GM19043 (cell line): ENCODE measurements around the gene ARF6.
"Not testable (repeated sequence)": the region's sequence is repeated elsewhere in the genome, so short reads cannot be mapped to it uniquely, and the experiment has no call there.

Source experiments
- ATAC-seq: cut with Tn5 transposase; IDR thresholded peaks from one replicate; pipeline ENCODE4 v1.9.1; 2021; ENCODE audit warnings: low read depth; ENCODE audit not compliant: unreplicated experiment

Gene ARF6

DNA sequence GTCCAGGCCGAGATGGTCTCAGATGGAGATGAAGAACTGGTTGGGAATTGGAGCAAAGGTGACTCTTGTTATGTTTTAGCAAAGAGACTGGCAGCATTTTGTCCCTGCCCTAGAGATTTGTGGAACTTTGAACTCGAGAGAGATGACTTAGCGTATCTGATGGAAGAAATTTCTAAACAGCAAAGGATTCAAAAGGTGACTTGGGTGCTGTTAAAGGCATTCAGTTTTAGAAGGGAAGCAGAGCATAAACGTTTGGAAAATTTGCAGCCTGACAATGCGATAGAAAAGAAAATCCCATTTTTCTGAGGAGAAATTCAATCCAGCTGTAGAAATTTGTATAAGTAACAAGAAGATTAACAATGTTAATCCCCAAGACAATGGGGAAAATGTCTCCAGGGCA lies 44.0 kb downstream of the ARF6 start:
- not testable (repeated sequence) for ATAC-seq

DNA sequence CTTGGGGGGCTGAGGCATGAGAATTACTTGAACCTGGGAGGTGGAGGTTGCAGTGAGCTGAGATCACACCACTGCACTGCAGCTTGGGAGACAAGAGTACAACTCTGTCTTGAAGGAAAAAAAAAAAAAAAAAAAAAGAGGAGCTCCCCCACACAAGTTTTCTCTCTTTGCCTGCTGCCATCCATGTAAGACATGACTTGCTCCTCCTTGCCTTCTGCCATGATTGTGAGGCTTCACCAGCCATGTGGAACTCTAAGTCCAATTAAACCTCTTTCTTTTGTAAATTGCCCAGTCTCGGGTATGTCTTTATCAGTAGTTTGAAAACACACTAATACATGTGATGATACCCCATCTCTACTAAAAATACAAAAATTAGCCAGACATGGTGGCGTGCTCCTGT lies 46.3 kb downstream of the ARF6 start:
- not testable (repeated sequence) for ATAC-seq

DNA sequence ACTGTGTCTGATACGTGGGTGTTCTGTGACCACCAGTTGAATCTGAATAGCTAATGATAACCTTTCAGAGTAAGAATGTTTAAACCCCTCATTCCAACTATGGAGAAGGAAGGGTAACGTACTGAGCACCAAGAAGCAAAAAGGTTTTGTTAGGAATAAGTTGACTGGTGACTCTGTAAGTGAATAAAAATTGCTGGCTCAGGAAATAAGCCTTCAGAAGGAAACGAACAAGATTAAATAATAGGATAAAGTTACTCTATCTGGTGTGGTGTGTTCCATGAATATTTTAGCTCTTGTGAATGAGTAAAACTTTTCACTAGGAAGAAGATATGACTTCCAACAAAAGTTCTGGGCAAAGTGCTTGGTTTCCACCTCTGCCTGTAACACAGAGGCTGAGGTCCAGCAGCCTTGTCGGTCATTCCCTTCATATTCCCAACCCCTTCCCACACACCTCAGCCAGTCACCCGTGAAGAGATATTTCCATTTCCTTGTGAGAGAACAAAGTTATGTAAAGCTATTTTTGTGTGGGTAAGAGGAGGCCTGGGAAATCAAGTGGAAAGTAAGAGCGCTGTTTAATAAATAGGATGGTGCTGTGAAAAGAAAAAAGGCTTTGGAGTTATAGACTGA lies 47.1 kb downstream of the ARF6 start:
- no peak for ATAC-seq

DNA sequence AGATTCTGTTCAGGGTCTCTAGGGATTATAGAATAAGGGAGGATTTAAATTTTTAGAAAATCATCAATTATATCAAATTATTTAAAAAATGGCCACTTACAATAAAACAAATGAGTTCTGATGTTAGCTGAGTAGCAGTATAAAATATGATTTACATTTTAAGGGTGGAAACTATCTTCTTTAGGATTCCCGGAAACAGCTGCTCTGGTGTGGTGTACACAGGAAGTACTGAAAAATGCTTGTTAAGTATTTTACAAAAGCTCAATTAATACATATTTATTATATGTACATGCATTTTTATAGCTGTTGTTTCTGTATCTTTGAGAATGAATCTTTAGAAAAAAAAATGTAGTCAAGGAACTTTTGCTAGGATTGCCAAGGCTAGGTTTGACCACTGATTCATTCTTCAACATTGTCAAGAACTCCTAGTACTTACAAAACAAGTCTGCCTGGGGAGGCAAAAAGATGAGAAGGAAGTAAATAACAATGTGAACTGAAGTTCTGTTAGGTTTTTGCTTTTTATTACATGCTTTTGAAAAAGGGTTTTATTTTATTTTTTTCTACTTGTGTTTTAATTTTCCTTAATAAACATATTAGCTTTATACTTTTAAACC lies 48.0 kb downstream of the ARF6 start:
- no peak for ATAC-seq

DNA sequence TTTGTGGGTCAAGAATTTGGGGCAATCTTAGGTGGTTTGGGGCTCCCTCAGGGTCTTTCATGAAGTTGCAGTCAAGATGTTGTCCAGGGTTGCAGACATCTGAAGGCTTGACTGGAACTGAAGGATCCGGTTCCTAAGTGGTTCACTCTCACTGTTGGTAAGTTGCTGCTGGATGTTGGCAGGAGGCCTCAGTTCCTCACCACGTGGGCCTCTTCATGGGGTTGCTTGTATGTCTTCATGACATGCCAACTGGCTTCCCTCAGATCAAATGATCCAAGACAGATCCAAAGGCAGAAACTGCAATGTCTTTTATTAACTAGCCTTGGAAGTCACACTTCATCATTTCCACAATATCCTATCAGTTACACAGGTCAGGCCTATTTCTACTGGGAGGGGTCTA lies 49.2 kb downstream of the ARF6 start:
- no peak for ATAC-seq

DNA sequence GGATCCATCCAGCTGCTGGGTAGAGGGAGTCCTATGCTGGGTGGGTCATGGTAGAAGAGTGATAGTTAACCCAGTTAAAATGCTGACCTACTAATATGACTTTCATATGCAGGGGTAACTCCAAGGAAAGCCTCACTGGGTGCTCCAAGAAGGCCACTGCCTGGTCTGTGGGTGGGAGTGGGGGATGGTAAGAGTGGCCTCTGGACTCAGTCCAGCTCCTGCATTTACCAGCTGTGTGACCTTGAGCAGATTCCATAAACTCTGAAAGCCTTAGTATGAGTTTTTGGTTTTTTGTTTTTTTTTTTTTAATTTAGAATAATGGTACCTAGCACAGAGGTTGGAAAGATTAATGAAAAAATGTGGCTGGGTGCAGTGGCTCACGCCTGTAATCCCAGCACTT lies 51.6 kb downstream of the ARF6 start:
- ATAC-seq, result no peak

DNA sequence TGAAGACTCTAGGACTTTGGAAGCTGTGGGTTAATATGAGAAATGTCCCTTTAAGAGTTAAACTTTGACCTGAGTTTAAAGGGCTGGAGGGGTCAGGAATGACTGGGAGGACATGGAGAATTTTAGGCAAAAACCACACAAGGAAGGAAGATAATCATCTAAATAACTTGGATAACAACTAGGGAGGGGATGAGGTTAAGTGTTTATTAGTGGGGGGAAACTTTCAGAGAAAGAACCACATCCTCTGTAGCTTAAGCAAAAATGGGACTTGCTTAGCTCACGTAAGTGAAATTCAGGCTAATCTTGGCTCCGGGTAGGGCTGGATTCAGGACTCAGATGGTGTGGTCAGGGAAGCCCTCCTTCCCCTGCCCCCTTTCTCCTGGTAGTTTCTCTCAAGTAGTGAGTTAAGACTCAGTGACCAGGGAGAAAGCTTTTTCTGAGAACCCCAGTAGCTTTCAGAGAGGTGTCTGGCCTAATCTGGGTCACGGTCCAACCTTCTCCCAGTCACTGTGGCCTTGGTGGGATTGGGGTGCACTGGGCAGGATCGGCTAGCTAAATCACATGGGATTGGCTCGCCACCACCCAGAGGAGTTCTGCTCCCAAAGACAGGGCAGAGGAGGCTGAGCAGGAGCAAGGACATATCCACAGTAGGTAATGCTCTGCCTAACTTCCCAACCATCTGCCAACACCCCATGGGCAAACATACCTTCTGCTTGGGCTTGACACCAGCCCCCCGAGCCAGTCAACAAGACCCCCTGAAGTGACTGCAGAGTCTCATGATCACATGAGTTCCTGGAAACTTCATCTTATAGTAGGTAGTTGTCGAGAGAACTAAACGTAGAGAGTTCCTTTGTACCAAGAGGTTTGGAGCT lies 52.8 kb downstream of the ARF6 start:
- no peak for ATAC-seq
